Ishikawa (cell line): ENCODE results near the gene ERVFRD-1.

ENCODE experiments used
- CEBPB ChIP-seq: IDR thresholded peaks from 2 replicates; pipeline ENCODE4 v1.6.1; 2012
- CREB1 ChIP-seq: IDR thresholded peaks from 2 replicates; pipeline ENCODE4 v1.6.1; 2012; ENCODE audit warnings: low read depth
- EGR1 ChIP-seq: IDR thresholded peaks from 2 replicates; pipeline ENCODE4 v1.6.1; 2012
- EP300 ChIP-seq: IDR thresholded peaks from 2 replicates; pipeline ENCODE4 v1.6.1; 2012; ENCODE audit warnings: borderline replicate concordance
- FOXM1 ChIP-seq: IDR thresholded peaks from 2 replicates; pipeline ENCODE4 v1.6.1; 2012; ENCODE audit warnings: low read depth, borderline replicate concordance
- NFIC ChIP-seq: IDR thresholded peaks from 2 replicates; pipeline ENCODE4 v1.6.1; 2012
- RAD21 ChIP-seq: IDR thresholded peaks from 2 replicates; pipeline ENCODE4 v1.6.1; 2012; ENCODE audit warnings: low read depth
- TAF1 ChIP-seq: IDR thresholded peaks from 2 replicates; pipeline ENCODE4 v1.6.1; 2012; ENCODE audit warnings: low read depth, mild to moderate bottlenecking
- TCF12 ChIP-seq: IDR thresholded peaks from 2 replicates; pipeline ENCODE4 v1.6.1; 2012; ENCODE audit warnings: low read depth
- TEAD4 ChIP-seq: IDR thresholded peaks from 2 replicates; pipeline ENCODE4 v1.6.1; 2012
- YY1 ChIP-seq: IDR thresholded peaks from 2 replicates; pipeline ENCODE4 v1.6.1; 2012; ENCODE audit warnings: low read depth
- ZBTB7A ChIP-seq: IDR thresholded peaks from 2 replicates; pipeline ENCODE4 v1.6.1; 2012; ENCODE audit warnings: low read depth
- TF ChIP-seq, protein P1 (sequence below): IDR thresholded peaks from 2 replicates; pipeline ENCODE4 v1.6.1; 2012; ENCODE audit warnings: low read depth, mild to moderate bottlenecking
- TF ChIP-seq, protein P2 (sequence below): IDR thresholded peaks from 2 replicates; pipeline ENCODE4 v1.6.1; 2012
- TF ChIP-seq, protein P3 (sequence below): IDR thresholded peaks from 2 replicates; pipeline ENCODE4 v1.6.1; 2012

Gene ERVFRD-1

DNA sequence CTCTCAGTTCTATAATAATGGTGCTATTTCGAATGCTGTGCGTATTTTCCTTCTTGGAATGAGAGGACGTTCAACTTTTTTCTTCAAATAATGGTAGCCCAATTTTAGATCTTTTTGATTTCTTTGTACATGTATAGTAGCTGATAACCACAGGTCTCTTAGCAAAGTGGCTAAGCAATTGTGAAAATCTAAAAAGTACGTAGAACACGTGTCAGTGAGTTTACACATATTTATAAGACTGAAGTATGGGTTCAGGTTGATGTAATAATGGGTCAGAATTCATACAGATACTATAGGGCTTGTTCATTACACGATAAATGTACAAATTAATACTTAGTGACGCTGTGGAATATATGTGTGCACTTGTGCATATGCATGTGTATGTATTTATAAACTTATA, 16.6 kb downstream of the ERVFRD-1 start:
- TF ChIP-seq CREB1 (no peak), TEAD4 (no peak), EP300 (no peak), TCF12 (no peak), TAF1 (no peak), CEBPB (no peak), ZBTB7A (no peak), RAD21 (no peak), NFIC (no peak), EGR1 (no peak), FOXM1 (no peak)
- TF ChIP-seq, protein P1, sequence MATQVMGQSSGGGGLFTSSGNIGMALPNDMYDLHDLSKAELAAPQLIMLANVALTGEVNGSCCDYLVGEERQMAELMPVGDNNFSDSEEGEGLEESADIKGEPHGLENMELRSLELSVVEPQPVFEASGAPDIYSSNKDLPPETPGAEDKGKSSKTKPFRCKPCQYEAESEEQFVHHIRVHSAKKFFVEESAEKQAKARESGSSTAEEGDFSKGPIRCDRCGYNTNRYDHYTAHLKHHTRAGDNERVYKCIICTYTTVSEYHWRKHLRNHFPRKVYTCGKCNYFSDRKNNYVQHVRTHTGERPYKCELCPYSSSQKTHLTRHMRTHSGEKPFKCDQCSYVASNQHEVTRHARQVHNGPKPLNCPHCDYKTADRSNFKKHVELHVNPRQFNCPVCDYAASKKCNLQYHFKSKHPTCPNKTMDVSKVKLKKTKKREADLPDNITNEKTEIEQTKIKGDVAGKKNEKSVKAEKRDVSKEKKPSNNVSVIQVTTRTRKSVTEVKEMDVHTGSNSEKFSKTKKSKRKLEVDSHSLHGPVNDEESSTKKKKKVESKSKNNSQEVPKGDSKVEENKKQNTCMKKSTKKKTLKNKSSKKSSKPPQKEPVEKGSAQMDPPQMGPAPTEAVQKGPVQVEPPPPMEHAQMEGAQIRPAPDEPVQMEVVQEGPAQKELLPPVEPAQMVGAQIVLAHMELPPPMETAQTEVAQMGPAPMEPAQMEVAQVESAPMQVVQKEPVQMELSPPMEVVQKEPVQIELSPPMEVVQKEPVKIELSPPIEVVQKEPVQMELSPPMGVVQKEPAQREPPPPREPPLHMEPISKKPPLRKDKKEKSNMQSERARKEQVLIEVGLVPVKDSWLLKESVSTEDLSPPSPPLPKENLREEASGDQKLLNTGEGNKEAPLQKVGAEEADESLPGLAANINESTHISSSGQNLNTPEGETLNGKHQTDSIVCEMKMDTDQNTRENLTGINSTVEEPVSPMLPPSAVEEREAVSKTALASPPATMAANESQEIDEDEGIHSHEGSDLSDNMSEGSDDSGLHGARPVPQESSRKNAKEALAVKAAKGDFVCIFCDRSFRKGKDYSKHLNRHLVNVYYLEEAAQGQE, result no peak
- TF ChIP-seq, protein P2, sequence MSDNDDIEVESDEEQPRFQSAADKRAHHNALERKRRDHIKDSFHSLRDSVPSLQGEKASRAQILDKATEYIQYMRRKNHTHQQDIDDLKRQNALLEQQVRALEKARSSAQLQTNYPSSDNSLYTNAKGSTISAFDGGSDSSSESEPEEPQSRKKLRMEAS, result no peak
- TF ChIP-seq, protein P3, sequence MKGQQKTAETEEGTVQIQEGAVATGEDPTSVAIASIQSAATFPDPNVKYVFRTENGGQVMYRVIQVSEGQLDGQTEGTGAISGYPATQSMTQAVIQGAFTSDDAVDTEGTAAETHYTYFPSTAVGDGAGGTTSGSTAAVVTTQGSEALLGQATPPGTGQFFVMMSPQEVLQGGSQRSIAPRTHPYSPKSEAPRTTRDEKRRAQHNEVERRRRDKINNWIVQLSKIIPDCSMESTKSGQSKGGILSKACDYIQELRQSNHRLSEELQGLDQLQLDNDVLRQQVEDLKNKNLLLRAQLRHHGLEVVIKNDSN, result no peak

DNA sequence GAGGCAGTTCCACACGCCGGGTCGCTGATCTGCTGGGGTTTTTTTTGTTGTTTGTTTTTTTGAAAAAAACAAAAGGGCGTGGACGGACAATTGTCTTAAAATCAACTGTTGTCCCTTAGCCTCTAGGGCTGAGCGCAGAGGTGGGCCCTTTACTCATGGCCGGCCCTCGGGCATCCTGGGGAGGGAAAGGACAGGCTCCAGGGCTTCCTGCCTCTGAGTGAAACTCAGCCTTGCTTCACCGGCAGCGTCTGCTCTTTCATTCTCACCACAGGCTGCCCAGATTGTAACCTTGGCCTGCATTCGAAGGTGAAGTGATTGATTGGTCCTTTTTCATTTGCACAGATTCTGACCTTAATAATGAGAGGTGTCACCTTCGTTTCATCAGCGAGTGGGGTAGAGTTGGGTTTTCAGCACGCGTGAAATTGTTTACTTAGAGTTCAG, 17.1 kb downstream of the ERVFRD-1 start:
- TF ChIP-seq YY1, result 0 out of 2 replicates have a peak, but pooled peaks have one; percentile 18
- no peak for TF ChIP-seq ZBTB7A
- TF ChIP-seq CEBPB, result 0 out of 2 replicates have a peak, but pooled peaks have one; percentile 14
- TF ChIP-seq, protein P2, result no peak

DNA sequence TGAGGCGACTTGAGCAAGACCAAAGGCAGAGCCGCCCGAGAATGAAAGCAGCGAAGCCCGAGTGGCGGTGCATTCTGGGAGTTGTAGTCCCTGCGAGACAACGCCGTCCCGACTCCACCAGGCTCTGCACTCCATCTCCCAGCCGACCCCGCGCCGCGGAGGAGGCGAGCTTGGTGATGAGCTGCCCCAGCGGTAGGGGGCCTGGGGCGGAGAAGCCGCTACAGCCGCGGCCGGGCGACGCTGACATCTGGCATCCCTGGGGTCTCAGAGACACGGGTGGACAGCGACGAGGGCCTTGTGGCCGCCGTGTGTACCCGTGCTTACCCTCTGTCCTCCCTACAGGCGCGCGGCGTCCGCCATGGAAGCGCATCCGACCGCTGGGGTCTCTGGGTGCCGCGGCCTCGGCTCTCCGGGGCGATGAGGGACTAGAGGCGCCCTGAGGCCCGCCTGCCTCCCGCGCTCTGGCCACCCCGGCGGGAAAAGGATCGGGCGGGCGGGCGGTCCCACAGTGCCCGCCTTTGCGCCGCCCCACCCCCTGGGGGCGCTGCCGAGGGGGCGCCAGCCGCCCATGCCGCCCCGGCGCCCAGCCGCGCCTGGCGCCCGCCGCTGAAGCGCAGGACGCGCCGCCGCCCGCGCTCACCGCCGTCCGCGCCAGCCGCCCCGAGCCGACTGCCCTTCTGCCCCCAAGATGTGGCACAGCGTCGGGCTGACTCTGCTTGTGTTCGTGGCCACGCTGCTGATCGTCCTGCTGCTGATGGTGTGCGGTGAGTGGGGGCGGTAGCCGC, 17.7 kb downstream of the ERVFRD-1 start, which contains the start of gene SMIM13:
SMIM13 (plus strand) TSS at position 209 of the 785 bp plus-strand sequence; CDS start at position 689, 480 bp downstream.
- peak; percentile 86 for TF ChIP-seq TAF1
- TF ChIP-seq, protein P1, result 0 out of 2 replicates have a peak, but pooled peaks have one; percentile 23
- peak; percentile 73 for TF ChIP-seq CEBPB
- peak; percentile 48; the same call in 1 of the 2 replicates for TF ChIP-seq EP300
- TF ChIP-seq RAD21, result no peak
- TF ChIP-seq, protein P3, result peak; percentile 33; the same call in 1 of the 2 replicates
- peak; percentile 53; the same call in 1 of the 2 replicates for TF ChIP-seq CREB1
- TF ChIP-seq NFIC, result peak; percentile 32; the same call in 1 of the 2 replicates
- TF ChIP-seq YY1, result peak; percentile 51
- no peak for TF ChIP-seq TEAD4
- no peak for TF ChIP-seq FOXM1
- TF ChIP-seq ZBTB7A, result peak; percentile 57
- peak; percentile 66; the same call in 1 of the 2 replicates for TF ChIP-seq TCF12
- TF ChIP-seq EGR1, result peak; percentile 53
- TF ChIP-seq, protein P2, result peak; percentile 51

DNA sequence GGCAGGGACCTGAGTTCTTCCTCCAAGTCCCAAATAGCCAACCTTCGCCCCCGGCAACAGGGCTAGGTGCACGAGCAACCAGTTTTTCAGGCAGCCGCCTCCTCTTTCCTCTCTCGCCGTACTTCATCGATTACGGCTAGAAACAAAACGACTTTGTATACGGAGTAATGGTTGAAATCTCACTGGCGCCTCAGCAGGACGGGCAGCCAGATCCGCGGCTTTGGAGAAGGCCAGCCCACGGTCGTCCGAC, 18.2 kb downstream of the ERVFRD-1 start:
- TF ChIP-seq TAF1, result no peak
- TF ChIP-seq, protein P1, result no peak
- no peak for TF ChIP-seq EP300
- no peak for TF ChIP-seq TEAD4
- TF ChIP-seq, protein P3, result no peak
- TF ChIP-seq YY1, result no peak
- no peak for TF ChIP-seq CREB1
- TF ChIP-seq FOXM1, result no peak
- TF ChIP-seq, protein P2, result no peak; the same call in 1 of the 2 replicates
- TF ChIP-seq RAD21, result no peak
- no peak for TF ChIP-seq TCF12
